AG04449 (cell line): ENCODE measurements around the gene RPL32.

Experiments used
- CTCF ChIA-PET: fragments of 350-600 bp; formaldehyde crosslinking; extraction: SDS; loops from one replicate; lab custom pipeline; 2021; ENCODE audit warnings: antibody characterized with exemption; lab: Yijun Ruan, JAX
- POLR2A ChIA-PET: fragments of 400-600, 350-600 bp; formaldehyde crosslinking; extraction: SDS; loops from one replicate; lab custom pipeline; 2020; ENCODE audit warnings: antibody characterized with exemption, inconsistent platforms; lab: Yijun Ruan, JAX
- DNase-seq: peaks from one replicate; pipeline ENCODE4 v3.0.0-alpha.2; 2010; ENCODE audit warnings: low read depth, low spot score
- H3K4me3 ChIP-seq: 2 replicates; pipeline ENCODE4 v1.5.1; 2011; ENCODE audit warnings: low read depth, mild to moderate bottlenecking, control low read depth, low read length
- CTCF ChIP-seq: IDR thresholded peaks from one replicate; pipeline ENCODE4 v1.5.1; 2011; ENCODE audit warnings: mild to moderate bottlenecking, moderate library complexity, low read length, control low read depth, inconsistent platforms; ENCODE audit not compliant: insufficient read depth; ENCODE audit errors: missing control alignments

RPL32 gene

GRCh38 chr3:12837295-12837986 is 3.9 kb downstream of the RPL32 start:
- no peak overlapping the region for H3K4me3 ChIP-seq
- CTCF ChIA-PET = interaction anchor here (0.7 to 1.7 kb wide), 7 partner anchors 8 to 130 kb away, joined by 3 to 7 read pairs (median 3); no protein-coding TSS in a partner anchor
- DNase-seq = no peak
- no peak for TF ChIP-seq CTCF
- POLR2A ChIA-PET = interaction anchor here (1.5 kb wide), 1 partner anchor 11 kb away, joined by 3 read pairs; no protein-coding TSS in a partner anchor

GRCh38 chr3:12835052-12835665 is 6.2 kb downstream of the RPL32 start:
- no peak for DNase-seq
- no peak for TF ChIP-seq CTCF
- no peak overlapping the region for H3K4me3 ChIP-seq
- ChIA-PET CTCF (interaction anchor here (1.1 kb wide), 1 partner anchor 25 kb away, joined by 3 read pairs; no protein-coding TSS in a partner anchor), POLR2A (no interaction called here)

- TF ChIP-seq CTCF = no peak
- ChIA-PET POLR2A (interaction anchor here (1.2 to 1.7 kb wide), 3 partner anchors 8 to 23 kb away, joined by 3 to 7 read pairs (median 3); partner anchors contain the start of gene RPL32), CTCF (interaction anchor here (1.2 to 9.1 kb wide), 3 partner anchors 8 to 37 kb away, joined by 3 to 85 read pairs (median 8); partner anchors contain the start of genes CAND2 and RPL32)
- no peak for DNase-seq
- H3K4me3 ChIP-seq = no peak overlapping the region
Observed at GRCh38 chr3:12833222-12834161, 7.9 kb downstream of the RPL32 start.

- POLR2A ChIA-PET = interaction anchor here (0.7 to 1.7 kb wide), 4 partner anchors 9 to 23 kb away, joined by 3 to 7 read pairs (median 3); partner anchors contain the start of gene RPL32
- CTCF ChIA-PET = interaction anchor here (1.1 to 9.1 kb wide), 6 partner anchors 8 to 41 kb away, joined by 3 to 85 read pairs (median 6); partner anchors contain the start of genes CAND2 and RPL32
- DNase-seq = no peak
- no peak for TF ChIP-seq CTCF
- H3K4me3 ChIP-seq = no peak overlapping the region
Observed at GRCh38 chr3:12832350-12833221, 8.8 kb downstream of the RPL32 start.

- no peak overlapping the region for H3K4me3 ChIP-seq
- DNase-seq = no peak
- TF ChIP-seq CTCF = no peak
- ChIA-PET POLR2A (interaction anchor here (0.5 to 0.6 kb wide), 2 partner anchors 10 to 459 kb away, joined by 3 read pairs; partner anchors contain the start of gene RPL32), CTCF (interaction anchor here (1.3 to 9.1 kb wide), 5 partner anchors 8 to 61 kb away, joined by 3 to 85 read pairs (median 5); partner anchors contain the start of gene RPL32)
Observed at GRCh38 chr3:12831301-12831866, 10.0 kb downstream of the RPL32 start.
